Left ventricle myocardium inferior (tissue), 1 donor: Measurements from ENCODE around the gene TNNC1. TPM values are rescaled to one million over a fixed set of nuclear protein-coding genes. Genes with fewer than 3 reads are reported as not detected.
A peak's percentile ranks its signal among the peaks of the same experiment; 100 is the strongest.

ENCODE experiments used
- DNase-seq: peaks from one replicate; pipeline ENCODE4 v3.0.0-alpha.2; 2020
- H3K27ac ChIP-seq: fragments of 200-600 bp; replicated peaks from 2 replicates; pipeline ENCODE4 v1.8.0; 2021
- H3K27me3 ChIP-seq: fragments of 200-600 bp; 2 replicates; pipeline ENCODE4 v1.8.0; 2021; ENCODE audit warnings: low read depth
- H3K36me3 ChIP-seq: fragments of 200-600 bp; 2 replicates; pipeline ENCODE4 v1.8.0; 2021
- H3K4me1 ChIP-seq: fragments of 200-600 bp; 2 replicates; pipeline ENCODE4 v1.8.0; 2021
- H3K4me3 ChIP-seq: fragments of 200-600 bp; 2 replicates; pipeline ENCODE4 v1.8.0; 2021; ENCODE audit warnings: mild to moderate bottlenecking, moderate library complexity
- H3K9me3 ChIP-seq: fragments of 200-600 bp; replicated peaks from 2 replicates; pipeline ENCODE4 v1.8.0; 2021
- CTCF ChIP-seq: fragments of 200-600 bp; IDR thresholded peaks from 2 replicates; pipeline ENCODE4 v1.8.0; 2021; ENCODE audit warnings: antibody characterized with exemption, mild to moderate bottlenecking, borderline replicate concordance
- intact Hi-C: fragments of 100-400 bp; cut with micrococcal nuclease; formaldehyde crosslinking; loops from one replicate; pipeline ENCODE4 v1.11.0; 2022
- total RNA-seq: library from RNA; stranded (reverse); fragmentation: NEBNext Ultra II Directional; extraction: Animal tissue kit (Norgen Biotek cat#: 25700); gene quantifications from one replicate; pipeline ENCODE4 v1.2.1, GENCODE V29; 2021
- donor health status: DM: no; HTN: yes; CAD: no; lungs with severe emphysema.

Gene TNNC1
- total RNA-seq, 1 donor from 2014 or later: 8,962 TPM

- intact Hi-C loops: no loop called here
- H3K9me3 ChIP-seq: no peaks in the 10 kb centered on the region
- no peak overlapping the region for H3K4me3 ChIP-seq
- no peaks in the 10 kb centered on the region for H3K27me3 ChIP-seq
- H3K27ac ChIP-seq: no peak overlapping the region
- peak; percentile 5 for DNase-seq
- H3K36me3 ChIP-seq: peaks cover 79% of the 10 kb centered on the region
- H3K4me1 ChIP-seq: peaks cover 39% of the 10 kb centered on the region
- no peak for TF ChIP-seq CTCF
Observed at GRCh38 chr3:52405066-52405465, 48.8 kb downstream of the TNNC1 start.

DNA sequence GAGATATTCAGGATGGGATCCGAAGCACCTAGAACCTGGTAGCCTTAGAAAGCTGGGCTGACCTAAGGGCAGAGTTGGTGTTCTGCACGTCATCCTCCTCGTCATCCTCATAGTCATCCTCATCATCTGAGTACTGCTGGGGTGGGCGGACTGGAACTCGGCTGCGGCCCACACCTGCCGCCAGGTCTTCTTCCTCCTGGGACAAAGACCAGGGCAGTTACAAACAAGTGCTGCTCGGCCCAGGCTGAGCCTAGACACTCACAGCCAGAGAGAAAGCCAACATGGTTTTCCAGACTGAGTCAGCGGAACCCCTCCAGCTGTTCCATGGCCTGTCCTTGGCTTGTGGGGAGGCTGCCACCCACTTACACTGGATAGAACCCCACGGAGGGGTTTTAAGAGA, 49.5 kb downstream of the TNNC1 start:
- TF ChIP-seq CTCF: no peak
- H3K36me3 ChIP-seq: peaks cover 79% of the 10 kb centered on the region
- peaks cover 40% of the 10 kb centered on the region for H3K4me1 ChIP-seq
- H3K27me3 ChIP-seq: no peaks in the 10 kb centered on the region
- H3K27ac ChIP-seq: no peak overlapping the region
- DNase-seq: peak; percentile 7
- intact Hi-C loops: no loop called here
- no peaks in the 10 kb centered on the region for H3K9me3 ChIP-seq
- no peak overlapping the region for H3K4me3 ChIP-seq

GRCh38 chr3:52403955-52404354, 49.9 kb downstream of the TNNC1 start:
- no peaks in the 10 kb centered on the region for H3K27me3 ChIP-seq
- no peak for TF ChIP-seq CTCF
- peaks cover 35% of the 10 kb centered on the region for H3K4me1 ChIP-seq
- peaks cover 79% of the 10 kb centered on the region for H3K36me3 ChIP-seq
- no peak overlapping the region for H3K27ac ChIP-seq
- DNase-seq: peak; percentile 14
- H3K4me3 ChIP-seq: no peak overlapping the region
- intact Hi-C loops: no loop called here
- H3K9me3 ChIP-seq: no peaks in the 10 kb centered on the region

DNA sequence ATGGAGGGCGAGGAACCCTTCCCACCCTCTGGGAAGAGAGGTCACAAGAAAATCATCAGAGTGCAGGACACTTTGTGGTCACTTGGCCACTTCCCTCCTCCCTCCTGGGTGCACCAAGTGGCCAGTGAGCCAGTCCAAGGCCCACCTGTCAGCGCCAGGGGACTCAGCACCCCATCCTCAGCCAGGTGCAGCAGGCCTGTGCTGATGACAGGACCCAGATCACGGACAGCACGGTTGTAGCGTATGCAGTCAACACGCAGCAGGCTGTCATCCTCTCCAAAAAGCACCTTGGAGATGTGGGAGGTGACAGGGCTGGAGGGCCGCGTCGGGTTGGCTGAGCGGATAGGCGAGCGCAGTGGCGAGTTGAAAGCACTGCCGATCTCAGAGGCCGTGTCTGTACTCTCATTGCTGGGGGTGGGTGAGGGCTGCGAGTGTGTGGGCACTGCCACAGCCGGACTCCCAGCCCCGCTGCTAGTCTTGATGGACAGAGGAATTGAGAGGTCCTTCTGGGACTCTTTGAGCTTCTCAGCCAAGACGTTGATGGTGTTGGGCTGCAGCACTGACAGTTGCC, 50.5 kb downstream of the TNNC1 start:
- H3K36me3 ChIP-seq: peaks cover 78% of the 10 kb centered on the region
- H3K27ac ChIP-seq: no peak overlapping the region
- H3K4me1 ChIP-seq: peaks cover 29% of the 10 kb centered on the region
- TF ChIP-seq CTCF: no peak
- no peaks in the 10 kb centered on the region for H3K9me3 ChIP-seq
- H3K27me3 ChIP-seq: no peaks in the 10 kb centered on the region
- no peak for DNase-seq
- H3K4me3 ChIP-seq: no peak overlapping the region
- intact Hi-C loops: no loop called here

DNA sequence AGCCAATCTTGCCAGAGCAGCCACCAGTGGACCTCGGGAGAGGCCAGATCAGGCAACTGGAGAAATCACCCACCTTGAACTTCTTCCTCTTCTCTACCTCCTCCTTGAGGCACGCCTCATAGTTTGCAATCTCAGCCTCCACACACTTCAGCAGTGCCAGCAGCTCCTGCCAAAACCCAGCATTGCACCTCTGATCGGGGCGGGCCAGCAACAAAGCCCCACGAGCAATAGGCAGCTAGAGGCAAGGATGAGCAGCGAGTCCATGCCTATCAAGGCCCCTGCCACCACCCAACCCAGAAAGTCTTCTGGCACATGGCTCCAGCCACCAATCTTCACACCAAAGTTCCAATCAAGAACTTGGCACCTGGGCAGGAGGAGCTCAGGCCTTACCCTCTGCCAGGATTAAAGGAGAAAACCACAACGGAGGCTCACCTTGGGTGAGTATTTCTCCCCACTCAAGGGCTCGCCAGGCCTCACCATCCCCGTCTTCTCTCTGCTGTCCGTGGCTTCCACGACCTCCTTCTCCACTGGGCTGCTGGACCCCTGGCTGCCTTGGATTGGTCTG, 51.1 kb downstream of the TNNC1 start:
- DNase-seq: peak; percentile 7
- Histone ChIP-seq H3K36me3 (peaks cover 72% of the 10 kb centered on the region), H3K4me1 (peaks cover 24% of the 10 kb centered on the region), H3K27ac (no peak overlapping the region), H3K27me3 (no peaks in the 10 kb centered on the region), H3K4me3 (no peak overlapping the region), H3K9me3 (no peaks in the 10 kb centered on the region)
- intact Hi-C loops: no loop called here
- TF ChIP-seq CTCF: no peak
